Measurements from ENCODE around the gene GSTA2.
"Not testable (repeated sequence)": the region's sequence is repeated elsewhere in the genome, so short reads cannot be mapped to it uniquely, and the experiment has no call there.

The GSTA2 gene

DNA sequence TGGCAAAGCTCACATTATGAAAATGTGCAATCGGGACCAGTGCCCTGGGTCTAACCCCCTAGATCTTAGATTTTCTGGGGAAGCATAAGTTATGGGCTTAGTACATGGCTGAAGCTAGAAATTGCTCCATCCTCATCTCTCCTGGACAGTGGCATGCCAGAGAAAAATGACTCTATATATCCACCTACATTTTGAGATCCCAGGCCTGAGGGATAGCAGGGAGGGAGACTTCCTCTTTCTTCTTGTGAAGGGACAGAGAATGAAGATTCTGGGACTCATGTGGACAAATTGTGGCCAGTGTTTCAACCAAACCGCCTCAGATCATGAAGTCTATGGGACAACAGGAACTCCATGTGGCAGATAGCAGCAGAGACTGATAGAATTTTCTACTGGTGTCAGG lies 35.4 kb downstream of the GSTA2 start:
- DNase-seq (ENCODE audit: insufficient read length, low spot score) (no peak), FAIRE-seq (no peak)

DNA sequence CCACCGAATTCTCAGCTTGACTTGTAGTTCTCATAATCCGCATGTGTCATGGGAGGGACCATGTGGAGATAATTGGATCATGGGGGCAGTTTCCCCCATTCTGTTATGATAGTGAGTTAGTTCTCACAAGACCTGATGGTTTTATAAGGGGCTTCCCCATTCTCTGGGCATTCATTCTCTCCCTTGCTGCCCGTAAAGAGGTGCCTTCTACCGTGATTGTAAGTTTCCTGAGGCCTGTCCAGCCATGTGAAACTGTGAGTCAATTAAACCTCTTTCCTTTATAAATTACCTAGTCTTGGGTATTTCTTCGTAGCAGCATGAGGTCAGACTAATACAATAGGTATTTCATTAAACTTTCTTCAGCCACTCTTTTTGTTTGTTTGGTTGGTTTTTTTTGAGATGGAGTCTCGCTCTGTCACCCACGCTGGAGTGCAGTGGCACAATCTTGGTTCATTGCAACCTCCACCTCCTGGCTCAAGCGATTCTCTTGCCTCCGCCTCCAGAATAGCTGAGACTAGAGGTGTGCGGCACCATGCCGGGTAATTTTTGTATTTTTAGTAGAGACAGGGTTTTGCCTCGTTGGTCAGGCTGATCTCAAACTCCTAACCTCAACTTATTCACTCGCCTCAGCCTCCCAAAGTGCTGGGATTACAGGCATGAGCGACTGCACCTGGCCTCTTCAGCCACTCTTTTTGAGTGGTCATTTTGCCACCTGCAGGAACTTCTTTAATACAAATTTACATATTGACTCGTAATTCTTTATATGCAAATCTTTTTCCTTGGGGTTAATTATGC lies 36.3 kb downstream of the GSTA2 start:
- DNase-seq (ENCODE audit: insufficient read length, low spot score) (no peak), FAIRE-seq (no peak)

DNA sequence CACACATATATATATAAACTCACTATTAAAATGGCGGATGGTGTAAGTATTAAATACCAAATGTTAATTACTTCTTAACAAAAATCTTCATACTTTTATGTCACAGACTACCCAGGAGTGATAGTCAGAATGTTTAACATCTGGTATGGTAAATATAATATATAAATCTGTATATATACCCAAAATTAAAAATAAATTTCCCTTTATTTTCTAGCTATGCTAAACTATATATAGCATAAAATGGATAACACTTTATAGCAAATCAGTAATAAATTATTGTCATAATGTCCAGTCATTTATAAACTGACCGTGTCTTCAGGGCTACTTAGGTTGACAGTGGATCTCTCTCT lies 37.1 kb downstream of the GSTA2 start:
- no peak for DNase-seq (ENCODE audit: insufficient read length, low spot score)
- FAIRE-seq = no peak

DNA sequence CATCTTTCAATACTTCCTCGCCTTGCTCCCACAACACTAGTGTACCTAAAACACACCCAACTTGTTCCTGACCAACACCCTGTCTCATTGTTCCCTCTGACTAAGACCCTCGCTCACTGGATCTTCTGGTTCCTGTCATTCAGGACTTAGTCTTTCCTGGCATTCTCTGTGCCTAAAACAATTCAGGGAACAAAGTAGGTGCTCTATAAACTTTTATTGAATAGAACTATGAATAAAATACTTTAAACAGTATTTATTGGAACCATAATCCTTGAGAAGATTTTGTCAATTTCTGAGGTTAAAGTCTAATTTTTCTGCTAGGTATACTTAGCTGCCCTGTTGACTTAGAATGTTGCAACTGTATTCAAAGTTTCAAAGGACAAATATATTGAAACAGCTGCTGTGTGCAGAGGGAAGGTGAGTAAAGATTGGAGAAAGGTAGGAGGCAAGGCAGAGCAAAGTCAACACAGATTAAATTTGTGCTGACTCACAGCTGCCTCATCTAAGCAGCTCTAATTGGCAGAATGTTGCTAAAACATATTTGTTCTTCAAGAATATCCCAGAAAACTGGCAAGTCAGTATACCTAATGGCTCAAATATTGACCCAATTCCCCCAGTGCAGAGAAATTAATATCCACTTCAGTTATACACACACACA lies 37.6 kb downstream of the GSTA2 start:
- no peak for DNase-seq (ENCODE audit: insufficient read length, low spot score)

DNA sequence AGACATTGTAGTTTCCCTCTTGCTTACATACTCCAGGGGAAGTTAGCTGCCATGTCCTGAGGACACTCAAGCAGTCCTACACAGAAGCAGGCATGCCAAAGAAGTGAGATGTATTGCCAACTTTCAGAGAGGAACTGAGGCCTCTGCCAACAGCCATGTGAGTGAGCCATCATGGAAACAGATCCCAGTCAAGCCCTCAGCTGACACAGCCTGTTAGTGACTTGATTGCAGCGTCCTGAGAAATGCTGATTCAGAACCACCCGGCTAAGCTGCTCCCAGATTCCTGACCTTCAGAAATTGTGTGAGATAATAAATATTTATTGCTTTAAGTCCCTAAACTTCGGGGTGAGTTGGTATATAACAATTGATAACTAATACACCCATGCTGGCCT lies 38.1 kb downstream of the GSTA2 start:
- DNase-seq (ENCODE audit: insufficient read length, low spot score) (no peak), FAIRE-seq (peak; percentile 26)

More for the DNA sequence above, 37.6 kb downstream of the GSTA2 start:
- FAIRE-seq = no peak

DNA sequence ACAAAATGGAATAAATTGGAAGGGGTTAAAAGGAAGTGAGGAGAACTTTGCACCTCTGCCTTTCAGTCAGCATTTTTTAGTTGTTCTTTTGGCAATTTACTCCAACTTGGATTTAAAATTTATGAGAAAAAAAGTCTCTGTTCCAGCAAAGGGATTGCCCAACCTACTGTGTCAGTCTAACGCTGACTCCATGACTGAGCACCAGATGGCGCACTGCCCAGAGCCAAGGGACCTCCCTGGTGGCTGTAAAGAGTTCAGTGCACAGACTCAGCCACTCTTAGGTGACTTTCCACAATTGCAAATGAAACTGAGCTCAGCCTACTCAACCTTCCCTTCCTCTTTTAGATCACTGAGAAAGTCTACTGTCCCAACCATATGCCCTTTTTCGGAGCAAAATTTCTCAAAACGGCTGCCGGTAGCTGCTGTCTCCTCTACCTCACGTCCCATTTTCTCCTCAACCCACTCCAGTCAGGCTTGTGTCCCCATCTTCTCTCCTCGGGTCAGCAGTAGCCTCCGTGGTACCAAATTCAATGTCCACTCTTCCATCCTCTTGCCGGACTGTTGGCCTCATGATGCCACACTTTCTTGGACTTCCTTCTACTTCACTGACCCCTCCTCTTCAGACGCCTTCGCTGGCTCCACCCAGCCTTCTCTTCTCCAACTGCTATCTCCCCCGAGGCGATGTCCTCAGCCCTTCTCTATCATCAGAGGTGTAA lies 38.7 kb downstream of the GSTA2 start:
- peak; percentile 87 for FAIRE-seq
- DNase-seq (ENCODE audit: insufficient read length, low spot score) = peak; percentile 78

DNA sequence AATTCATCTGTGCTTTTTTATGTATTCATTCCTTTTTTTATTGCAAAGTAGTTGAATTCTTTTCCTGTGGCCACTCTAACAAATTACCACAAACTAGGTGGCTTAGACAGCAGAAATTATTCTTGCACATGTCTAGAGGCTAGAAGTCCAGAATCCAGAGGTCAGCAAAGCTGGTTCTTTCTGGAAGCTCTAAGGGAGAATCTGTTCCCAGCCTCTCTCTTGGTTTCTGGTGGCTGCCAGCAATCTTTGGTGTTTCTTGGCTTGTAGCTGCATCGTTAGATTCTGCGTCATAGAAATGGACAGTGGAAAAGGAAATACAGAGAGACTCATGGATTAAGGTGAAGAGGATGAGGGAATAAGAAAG lies 39.3 kb downstream of the GSTA2 start:
- FAIRE-seq (no peak), DNase-seq (ENCODE audit: insufficient read length, low spot score) (no peak)

DNA sequence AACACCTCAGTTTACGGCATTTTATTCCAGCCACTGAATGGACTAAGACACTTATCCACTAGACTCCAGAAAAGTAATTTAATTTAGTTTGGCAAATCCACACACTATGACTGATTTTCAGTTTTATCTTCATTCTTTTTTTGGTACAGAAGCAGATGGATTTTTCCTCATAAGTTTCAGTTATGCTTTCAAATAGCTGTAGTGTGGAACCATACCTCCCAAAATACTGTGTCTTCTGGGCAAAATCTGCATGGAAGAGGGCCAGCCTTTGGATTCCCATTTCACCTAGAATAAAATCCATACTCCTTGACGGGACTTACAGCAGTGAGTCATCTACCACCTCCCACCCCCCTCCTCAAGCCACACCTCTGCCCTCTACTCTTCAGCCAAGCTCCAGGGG lies 43.0 kb downstream of the GSTA2 start:
- no peak for DNase-seq (ENCODE audit: insufficient read length, low spot score)
- FAIRE-seq = no peak

DNA sequence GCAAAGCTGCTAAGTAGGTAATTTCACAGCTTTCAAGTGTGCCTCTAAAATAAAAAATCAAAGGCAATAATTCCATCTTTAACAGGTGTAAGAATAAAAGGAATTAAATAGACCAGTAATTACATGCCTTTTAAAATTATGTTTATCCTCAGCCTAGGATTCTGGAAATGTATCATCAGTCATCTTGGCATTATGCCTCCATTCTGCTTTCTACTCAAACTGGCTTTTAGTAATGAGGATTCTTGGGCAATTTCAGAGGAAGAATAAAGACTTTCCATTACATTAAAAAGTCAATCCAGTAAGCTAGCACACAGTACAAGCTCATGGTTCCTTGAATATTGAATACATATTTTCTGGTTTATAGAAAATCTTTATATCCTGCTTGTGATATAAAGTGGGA lies 44.7 kb downstream of the GSTA2 start:
- DNase-seq (ENCODE audit: insufficient read length, low spot score) (no peak), FAIRE-seq (no peak)

DNA sequence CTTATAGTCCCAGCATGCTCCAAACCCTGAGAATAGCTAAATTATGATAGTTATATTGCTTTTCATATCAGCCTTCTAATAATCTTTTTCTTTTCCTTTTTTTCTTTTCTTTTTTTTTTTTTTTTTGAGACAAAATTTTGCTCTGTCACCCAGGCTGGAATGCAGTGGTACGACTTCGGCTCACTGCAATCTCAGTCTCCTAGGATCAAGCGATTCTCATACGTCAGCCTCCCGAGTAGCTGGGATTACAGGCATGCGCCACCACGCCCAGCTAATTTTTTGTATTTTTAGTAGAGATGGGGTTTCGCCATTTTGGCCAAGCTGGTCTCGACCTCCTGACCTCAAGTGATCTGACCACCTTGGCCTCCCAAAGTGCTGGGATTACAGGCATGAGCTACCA lies 48.5 kb downstream of the GSTA2 start:
- DNase-seq (ENCODE audit: insufficient read length, low spot score); FAIRE-seq: not testable (repeated sequence)

DNA sequence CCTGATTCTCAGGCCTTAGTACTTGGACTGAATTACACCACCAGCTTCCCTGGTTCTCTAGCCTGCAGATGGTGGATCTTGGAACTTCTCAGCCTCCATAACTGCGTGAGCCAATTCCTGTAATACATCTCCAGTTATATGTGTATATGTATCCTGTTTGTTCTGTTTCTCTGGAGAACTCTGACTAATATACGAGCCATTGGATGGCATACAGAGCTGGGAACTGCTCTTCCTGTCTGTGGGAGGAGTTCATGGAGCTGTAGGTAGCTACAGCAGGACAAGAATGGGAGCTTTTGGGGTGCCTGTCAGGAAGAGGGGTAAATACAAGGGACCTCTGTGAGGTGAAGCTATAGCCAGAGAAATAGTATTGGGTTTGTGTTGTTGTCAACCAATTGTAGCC lies 51.1 kb downstream of the GSTA2 start:
- no peak for DNase-seq (ENCODE audit: insufficient read length, low spot score)
- no peak for FAIRE-seq

DNA sequence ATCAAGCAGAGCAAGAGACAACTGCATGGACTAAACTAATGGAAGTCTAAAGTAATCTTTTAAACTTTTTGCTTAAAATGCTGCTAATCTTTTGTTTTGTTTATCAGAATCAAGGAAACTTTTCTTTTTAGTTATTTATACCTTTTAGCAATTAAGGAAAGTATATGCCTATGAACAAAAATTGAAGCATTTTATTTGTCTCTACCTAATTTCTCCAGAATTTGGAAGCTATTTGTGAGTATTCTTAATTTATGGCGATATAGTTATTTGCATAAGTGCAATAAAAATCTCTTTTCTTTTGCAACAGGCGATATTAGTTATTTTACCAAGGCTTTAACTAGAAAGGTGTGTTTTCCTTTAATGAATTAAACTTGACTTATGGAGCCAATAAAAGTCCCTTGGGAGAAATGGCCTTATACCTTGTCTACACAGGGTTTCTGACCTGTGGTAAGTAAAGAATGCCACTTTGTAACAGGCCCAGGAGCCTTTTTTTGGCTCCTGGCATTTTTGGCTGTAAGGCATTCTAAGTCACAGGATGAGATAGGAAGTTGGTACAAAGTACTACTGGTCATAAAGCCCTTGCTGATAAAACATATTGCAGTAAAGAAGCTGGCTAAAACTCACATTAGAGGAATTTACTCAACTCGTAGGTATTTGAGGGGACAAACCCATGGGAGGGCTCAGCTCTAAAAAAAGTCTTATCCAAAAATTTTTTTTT lies 55.2 kb downstream of the GSTA2 start:
- no peak for DNase-seq (ENCODE audit: insufficient read length, low spot score)

DNA sequence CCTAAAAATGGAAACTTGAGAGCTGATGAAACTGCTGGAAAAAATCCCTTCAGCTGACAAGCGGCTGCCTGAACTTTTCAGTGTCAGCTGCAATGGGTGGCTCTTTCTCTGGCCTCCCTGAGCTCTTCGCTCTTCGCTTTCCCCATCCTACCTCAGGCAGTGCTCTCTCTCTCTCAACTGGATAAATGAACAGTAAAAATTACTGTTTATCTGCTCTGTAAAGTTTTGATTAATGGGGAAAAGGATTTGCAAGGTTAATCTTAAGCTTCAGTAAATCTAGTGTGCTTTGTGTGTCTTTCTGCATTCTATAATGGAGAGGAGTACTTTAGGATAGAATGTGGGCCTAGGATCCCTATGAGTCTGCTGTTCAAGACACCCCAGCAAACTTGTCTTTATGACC lies 57.3 kb downstream of the GSTA2 start:
- DNase-seq (ENCODE audit: insufficient read length, low spot score) (no peak), FAIRE-seq (no peak)

More for the DNA sequence above, 55.2 kb downstream of the GSTA2 start:
- no peak for FAIRE-seq

DNA sequence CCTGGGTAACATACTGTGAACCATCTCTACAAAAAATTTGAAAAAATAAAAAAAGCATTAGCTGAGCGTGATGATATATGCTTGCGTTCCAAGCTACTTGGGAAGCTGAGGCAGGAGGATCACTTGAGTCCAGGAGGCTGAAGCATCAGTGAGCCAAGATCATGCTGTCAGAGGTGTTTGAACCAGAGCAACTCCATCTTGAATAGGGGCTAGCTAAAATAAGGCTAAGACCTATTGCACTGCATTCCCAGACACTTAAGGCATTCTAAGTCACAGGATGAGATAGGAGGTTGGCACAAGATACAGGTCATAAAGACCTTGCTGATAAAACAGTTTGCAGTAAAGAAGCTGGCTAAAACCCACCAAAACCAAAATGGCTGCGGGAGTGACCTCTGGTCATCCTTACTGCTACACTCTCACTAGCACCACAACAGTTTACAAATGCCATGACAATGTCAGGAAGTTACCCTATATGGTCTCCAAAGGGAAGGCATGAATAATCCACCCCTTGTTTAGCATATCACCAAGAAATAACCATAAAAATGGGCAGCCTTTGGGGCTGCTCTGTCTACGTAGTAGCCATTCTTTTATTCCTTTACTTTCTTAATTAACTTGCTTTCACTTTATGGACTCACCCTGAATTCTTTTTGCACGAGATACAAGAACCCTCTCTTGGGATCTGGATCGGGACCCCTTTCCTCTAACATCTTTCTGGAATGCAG lies 58.3 kb downstream of the GSTA2 start:
- not testable (repeated sequence) for DNase-seq (ENCODE audit: insufficient read length, low spot score); FAIRE-seq

DNA sequence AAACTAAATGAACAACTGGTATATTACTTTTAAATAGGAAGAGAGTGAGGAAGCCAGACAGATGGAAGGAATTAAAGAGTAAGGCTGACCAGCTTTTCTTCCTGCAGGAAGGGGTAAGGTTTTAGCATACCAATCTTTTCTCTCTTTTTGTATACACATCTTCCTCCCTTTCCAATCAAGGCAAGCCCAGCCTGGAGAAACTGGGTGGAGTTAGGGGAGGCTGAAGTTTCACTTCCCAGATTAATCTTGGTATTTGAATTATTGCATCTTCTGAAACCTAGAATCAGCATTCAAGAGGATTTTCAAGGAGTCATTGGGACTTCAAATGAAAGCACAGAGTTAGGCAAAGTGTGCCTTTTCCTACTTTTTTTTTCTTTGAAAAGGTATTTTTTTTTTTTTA lies 59.2 kb downstream of the GSTA2 start:
- no peak for FAIRE-seq
- DNase-seq (ENCODE audit: insufficient read length, low spot score) = no peak

All from HTR-8/SVneo (cell line).